HG02938 (cell line): ENCODE measurements around the gene ADGRD2.

Experiments used
- ATAC-seq: cut with Tn5 transposase; IDR thresholded peaks from one replicate; pipeline ENCODE4 v1.9.1; 2021; ENCODE audit warnings: mild to moderate bottlenecking, moderate library complexity; ENCODE audit not compliant: unreplicated experiment

The ADGRD2 gene

DNA sequence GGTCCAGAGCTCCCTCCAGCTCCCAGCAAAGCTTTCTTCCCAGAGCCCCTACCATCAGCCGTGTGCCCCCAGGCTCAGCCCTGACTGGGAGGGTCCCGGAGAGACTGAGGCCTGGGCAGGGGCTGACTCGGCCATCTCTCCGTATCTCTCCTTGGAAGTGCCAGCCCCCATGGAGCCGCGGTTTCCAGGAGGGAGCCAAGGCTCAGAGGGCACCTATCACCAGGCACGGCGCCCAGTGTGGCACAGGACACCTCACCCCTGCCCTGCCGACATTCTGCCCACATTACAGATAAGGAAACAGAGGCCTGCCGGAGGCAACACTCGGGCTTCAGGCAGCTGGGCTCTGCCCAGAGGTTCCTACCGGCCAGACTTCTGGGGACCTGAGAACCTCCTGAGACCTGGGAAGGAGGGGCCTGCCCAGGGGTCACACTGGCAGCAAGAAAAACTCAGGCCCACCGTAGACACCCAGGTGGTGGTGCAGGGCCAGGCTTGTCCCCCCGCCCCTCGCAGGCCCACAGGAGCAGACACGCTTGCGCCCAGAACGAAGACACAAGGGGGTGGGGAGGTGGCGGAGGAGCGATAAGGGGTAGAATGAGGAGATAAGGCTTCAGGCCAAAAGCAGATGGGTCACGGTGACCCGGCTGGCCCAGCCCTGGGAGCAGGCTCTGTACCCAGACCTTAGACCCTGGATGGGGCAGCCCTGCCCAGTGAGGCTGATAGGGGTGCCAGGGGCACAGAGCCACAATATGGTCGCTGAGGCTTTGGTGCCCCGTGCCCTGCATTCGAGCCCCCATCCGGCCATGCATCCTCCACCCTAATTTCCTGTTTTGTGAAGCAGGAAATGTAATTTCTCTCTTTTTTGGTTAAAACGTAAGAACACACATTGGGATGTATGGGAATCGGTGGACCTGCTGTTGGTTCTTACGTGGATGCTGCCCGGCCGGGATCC lies 45.1 kb downstream of the ADGRD2 start:
- ATAC-seq = no peak

DNA sequence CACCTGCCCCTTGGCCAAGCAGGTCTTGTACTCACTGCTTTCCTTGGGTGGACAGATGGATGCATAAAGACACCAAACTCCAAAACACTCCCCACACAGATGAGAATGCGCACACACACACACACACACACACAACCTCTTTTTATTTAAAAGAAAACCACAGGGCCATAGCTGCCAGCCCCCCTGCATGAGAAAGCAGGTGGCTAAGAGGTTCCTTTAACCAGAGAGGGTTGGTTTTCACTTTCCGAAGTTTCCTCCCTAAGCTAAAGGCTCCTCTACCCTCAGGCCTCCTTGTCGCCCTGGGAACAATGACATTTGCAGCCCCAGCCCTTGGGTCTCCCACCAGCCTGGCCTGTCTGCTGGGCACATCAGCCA lies 45.8 kb downstream of the ADGRD2 start:
- ATAC-seq = no peak

DNA sequence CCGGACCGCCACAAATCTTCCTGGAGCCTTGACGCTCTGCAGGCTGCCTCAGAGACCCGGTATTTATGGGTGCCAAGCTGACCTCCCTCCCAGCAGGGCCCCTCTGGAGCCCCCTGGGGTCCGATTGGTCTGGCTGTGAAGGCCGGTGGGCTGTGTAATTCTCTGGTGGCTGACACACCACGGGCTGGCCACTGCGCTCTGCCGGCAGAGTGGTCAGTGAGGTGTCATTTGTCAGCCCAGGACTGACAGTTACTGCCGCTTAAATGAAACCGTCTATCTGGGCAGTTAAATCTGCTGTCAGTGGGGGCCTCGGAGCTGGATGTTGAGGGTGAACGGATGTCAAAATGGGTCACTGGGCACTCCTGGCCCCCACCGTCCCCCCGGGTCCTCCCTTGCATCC lies 46.2 kb downstream of the ADGRD2 start:
- ATAC-seq = no peak

DNA sequence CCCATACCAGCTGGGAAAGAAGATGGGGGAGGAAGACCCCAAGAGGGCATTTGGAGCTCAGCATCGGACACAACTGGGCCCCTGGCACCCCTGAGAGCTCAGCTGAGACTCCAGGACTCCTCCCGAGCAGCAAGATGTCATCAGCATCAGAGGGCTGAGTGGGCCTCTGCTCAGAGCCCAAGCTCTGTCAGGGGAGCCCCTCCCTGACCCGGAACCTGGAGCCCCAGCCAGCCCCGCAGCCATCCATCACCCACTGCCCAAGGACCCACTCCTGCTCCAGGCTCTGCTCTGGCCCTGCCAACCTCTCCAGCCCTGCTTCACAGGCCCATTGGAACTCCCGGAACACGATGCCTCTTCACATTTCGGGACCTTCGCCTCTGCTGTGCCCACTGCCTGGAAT lies 47.2 kb downstream of the ADGRD2 start:
- no peak for ATAC-seq

- no peak for ATAC-seq
Measured at GRCh38 chr9:124498040-124498439, 47.8 kb downstream of the ADGRD2 start.

- no peak for ATAC-seq
Measured at GRCh38 chr9:124498499-124499146, 48.4 kb downstream of the ADGRD2 start.

- no peak for ATAC-seq
Measured at GRCh38 chr9:124499216-124499615, 49.0 kb downstream of the ADGRD2 start.

GRCh38 chr9:124500028-124500795 lies 50.0 kb downstream of the ADGRD2 start:
- no peak for ATAC-seq

- no peak for ATAC-seq
Measured at GRCh38 chr9:124500796-124501611, 50.8 kb downstream of the ADGRD2 start.

DNA sequence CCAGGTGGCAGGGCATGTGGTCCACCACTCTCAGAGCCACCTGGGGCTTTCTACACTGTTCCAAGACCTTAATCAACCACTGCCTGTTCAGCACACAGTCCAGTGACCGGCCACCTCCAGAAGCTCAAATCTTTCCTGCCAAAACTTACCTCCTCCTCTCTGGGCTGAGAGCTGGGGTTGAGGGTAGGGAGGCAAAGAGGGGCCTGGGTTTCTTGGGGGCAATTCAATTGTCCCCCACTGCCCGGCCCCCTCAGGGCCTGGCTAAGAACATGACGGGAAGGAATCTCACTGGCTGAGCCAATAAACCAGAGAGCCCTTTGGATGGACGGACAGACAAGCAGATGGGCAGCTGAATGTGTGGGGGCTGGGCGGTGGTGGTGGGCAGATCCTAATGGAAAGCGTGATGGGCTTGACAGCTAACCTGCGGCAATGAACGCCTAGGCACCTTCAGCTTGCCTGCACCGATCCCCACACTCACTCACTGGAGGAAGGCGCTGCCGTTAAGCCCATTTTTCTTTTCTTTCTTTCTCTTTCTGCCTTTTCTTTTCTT lies 51.6 kb downstream of the ADGRD2 start:
- ATAC-seq = no peak

DNA sequence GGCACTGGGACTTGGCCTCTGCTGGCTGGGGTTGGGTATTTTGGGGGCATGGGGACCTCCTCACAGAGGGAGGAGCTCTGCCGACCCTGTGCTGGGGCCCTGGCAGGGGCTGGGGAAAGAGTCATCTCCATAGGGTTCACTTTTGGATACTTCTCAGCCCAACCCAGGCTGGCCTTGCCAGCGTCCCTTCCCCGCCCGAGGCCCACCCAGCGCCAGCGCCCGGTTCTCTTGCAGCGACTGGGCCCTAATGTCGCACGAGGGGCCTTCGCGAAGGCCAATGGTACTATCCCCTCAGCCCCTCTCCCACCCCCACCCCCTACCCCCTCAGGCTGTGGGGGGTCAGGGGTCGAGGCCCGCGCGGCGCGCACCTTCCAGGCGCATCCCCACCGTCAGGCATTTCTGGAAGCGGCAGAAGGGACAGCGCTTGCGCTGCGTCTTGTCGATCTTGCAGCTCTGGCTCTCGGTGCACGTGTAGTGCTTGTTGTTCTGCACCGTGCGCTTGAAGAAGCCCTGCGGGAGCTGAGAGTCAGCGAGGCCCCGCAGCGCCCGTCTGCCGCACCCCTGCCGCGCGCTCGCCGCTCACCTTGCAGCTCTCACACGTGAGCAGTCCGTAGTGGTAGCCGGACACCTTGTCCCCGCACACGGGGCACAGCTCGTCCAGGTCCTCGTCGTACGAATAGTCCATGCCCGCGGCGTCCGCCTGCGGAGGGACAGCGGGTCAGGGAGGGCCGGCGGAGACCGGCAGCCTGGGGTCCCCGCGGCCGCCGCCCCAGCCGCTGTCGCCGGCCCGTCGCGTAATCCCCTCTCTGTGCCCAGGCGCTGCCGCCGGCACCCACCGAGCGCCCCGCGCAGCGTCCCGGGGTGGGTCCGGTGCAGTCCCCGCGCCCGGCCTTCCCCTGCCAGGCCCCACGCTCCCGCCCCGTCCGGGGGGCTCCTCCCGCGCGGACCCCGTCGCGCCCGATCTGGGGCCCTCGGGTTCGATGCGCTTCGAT lies 52.8 kb downstream of the ADGRD2 start:
- no peak for ATAC-seq

GRCh38 chr9:124503713-124504529 lies 53.7 kb downstream of the ADGRD2 start:
- ATAC-seq = no peak

DNA sequence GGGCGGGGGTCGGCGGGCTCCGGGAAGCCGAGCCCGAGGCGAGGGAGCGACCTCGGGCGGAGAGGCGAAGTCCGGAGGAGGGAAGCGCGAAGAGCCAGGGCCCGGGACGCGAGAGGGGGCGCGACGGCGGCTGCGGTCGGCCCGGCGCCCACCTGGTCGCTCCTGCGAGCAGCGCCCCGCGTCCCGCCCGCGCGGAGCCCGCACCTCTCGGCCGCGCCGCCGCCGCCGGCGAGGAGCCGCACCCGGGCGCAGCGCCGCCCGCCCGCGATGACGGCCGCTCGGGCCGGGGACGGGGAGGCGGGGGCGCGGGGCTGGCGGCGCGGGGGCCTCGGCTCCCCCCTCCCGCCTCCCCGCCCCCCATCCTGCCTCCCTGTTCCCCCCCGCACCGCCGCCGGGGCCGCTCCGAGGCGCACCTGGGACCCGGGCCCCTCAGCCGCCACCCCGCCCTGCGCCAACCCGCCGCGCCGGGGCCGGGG lies 54.3 kb downstream of the ADGRD2 start:
- no peak for ATAC-seq

DNA sequence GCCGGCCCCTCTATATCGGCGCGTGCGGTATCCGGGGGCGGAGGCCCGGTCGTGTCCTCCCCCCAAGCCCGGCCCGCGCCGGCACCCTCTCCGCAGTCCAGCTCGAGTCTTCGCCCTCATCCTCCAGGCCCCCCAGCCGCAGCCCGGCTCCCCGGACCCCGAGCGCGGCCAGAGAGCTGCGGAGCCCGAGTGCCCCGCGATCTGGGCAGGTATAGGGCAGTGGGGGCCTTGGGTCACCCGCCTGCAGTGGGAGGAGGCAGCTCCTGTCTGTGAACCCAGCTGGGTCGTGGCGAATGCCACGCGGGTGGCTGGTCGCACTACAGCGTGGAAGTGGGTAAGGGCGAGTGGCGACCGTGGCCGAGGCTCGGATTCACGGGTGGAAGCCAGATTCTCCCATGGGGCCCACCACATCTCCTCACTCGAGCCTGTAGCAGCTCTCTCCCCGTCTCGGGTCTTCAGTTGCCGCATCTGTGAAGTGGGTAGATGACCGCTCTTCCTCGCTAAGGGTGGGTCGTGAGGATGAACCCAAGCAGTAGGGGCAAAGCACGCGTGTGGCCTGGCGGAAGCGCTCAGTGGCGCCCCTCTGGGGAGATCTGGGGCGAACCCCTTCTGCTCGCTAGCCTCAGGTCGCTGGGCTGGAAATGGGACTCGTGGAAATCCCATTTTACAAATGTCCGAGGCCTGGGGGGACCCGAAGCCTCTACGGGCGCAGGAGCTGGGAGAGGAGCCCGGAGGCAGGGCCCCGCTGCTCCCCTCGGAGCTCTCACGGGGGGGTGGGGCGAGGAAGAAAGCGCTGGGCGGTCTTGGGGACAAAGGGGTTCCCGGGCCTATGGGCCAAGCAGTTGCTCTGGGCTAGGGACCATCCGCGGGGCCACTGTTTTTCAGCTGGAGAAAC lies 55.0 kb downstream of the ADGRD2 start:
- no peak for ATAC-seq

DNA sequence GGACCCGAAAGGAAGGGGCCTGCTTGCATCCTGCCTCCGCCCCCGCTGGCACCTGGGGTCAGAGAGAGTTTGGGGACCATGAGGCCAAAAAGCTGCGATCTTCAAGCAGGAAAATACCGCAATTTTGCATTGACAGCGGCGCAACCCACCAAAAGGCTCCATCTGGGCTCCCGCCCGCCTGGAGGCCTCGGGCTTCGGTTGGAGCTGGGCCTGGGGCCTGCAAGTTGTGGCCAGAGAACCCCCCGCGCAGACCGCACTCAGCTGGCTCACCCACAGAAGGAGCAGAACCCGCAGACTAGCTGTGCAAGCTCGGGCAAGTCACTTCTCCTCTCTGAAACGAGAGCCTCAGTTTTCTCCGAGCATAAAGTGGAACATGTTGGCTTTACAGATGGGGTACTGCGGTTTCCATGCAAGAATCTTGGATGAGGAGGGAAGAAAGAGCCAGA lies 55.7 kb downstream of the ADGRD2 start:
- no peak for ATAC-seq

DNA sequence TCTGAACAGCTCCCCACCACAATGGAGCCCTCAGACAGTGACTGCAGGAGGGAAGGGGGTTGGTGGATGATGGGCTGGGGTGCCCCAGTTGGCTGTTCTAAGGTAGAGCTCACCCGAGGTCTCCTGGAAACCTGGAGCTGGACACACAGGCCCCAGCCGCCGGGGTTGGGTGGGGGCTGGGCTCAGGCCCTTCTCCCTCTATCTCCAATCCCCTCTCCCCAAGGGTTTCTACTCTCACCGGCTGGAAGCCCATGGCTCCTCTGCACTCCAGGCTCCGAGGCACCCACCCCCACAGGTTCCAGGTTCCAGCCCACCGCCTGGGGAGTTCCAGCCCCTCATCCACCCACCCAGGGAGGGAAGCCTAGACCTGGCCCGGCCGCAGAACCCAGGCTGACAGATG lies 56.2 kb downstream of the ADGRD2 start:
- ATAC-seq = no peak
